ENCODE results near the gene FBXO46. TPM values are rescaled to one million over a fixed set of nuclear protein-coding genes. Genes with fewer than 3 reads are reported as not detected.
A peak's percentile ranks its signal among the peaks of the same experiment; 100 is the strongest.

Gene FBXO46
- total and polyA plus RNA-seq, 2 of the 13 experiments (the other 11 are each of a cell fraction or from before 2014, with no cell fraction given): 6.2 to 6.4 TPM

- TF ChIP-seq ARID4A (CRISPR knock-in tag; IDR thresholded peaks at IDR 0.05; ENCODE audit: borderline replicate concordance) (peak; percentile 91), ZFX (CRISPR knock-in tag; IDR thresholded peaks at IDR 0.05; ENCODE audit: low read depth) (peak; percentile 63), CSRNP2 (CRISPR knock-in tag; conservative IDR thresholded peaks at IDR 0.05; ENCODE audit: low read depth) (no peak), ZNF275 (CRISPR knock-in tag; IDR thresholded peaks at IDR 0.05; ENCODE audit: borderline replicate concordance) (no peak; the same call in 1 of the 2 replicates), ZNF235 (CRISPR knock-in tag; IDR thresholded peaks at IDR 0.05; ENCODE audit: borderline replicate concordance) (no peak), ZNF724P (CRISPR knock-in tag; IDR thresholded peaks at IDR 0.05; ENCODE audit: borderline replicate concordance) (no peak), POLR2A (IDR thresholded peaks at IDR 0.05; ENCODE audit: insufficient read depth in 1 of 2, low read depth in 2 of 2, low read length in 2 of 2) (peak; percentile 41 to 60; a peak in 3 of 4 replicates), ZNF136 (CRISPR knock-in tag; IDR thresholded peaks at IDR 0.05; ENCODE audit: low read depth) (0 out of 2 replicates have a peak, but pooled peaks have one; percentile 34), SMARCE1 (IDR thresholded peaks at IDR 0.05; ENCODE audit: borderline replicate concordance) (no peak), MBD4 (IDR thresholded peaks at IDR 0.05; ENCODE audit: borderline replicate concordance, low read length) (no peak), ZNF44 (CRISPR knock-in tag; IDR thresholded peaks at IDR 0.05) (no peak; the same call in 1 of the 2 replicates), SIX1 (CRISPR knock-in tag; IDR thresholded peaks at IDR 0.05; ENCODE audit: borderline replicate concordance) (no peak), ZNF441 (CRISPR knock-in tag; IDR thresholded peaks at IDR 0.05; ENCODE audit: borderline replicate concordance) (no peak; the same call in 1 of the 2 replicates), HMGA1 (CRISPR knock-in tag; conservative IDR thresholded peaks at IDR 0.05) (no peak), ZNF556 (CRISPR knock-in tag; IDR thresholded peaks at IDR 0.05; ENCODE audit: borderline replicate concordance) (peak; percentile 86; the same call in 1 of the 2 replicates), ARNT (IDR thresholded peaks at IDR 0.05) (no peak), NR2F1 (CRISPR knock-in tag; IDR thresholded peaks at IDR 0.05) (peak; percentile 98), ZFP82 (CRISPR knock-in tag; IDR thresholded peaks at IDR 0.05; ENCODE audit: borderline replicate concordance) (0 out of 2 replicates have a peak, but pooled peaks have one; percentile 36), CCDC6 (CRISPR knock-in tag; IDR thresholded peaks at IDR 0.05) (peak; percentile 88; the same call in 1 of the 2 replicates), ZNF530 (CRISPR knock-in tag; IDR thresholded peaks at IDR 0.05; ENCODE audit: low read depth) (no peak), SIN3B (IDR thresholded peaks at IDR 0.05; ENCODE audit: low read length) (peak; percentile 52; the same call in 1 of the 2 replicates), ZNF614 (CRISPR knock-in tag; IDR thresholded peaks at IDR 0.05; ENCODE audit: borderline replicate concordance) (peak; percentile 87; the same call in 1 of the 2 replicates), KMT2A (CRISPR knock-in tag; IDR thresholded peaks at IDR 0.05) (no peak)
Measured at GRCh38 chr19:45717131-45717982, 13.3 kb downstream of the FBXO46 start (continued).
